Measurements from ENCODE around the gene PLA2R1. TPM values are rescaled to one million over a fixed set of nuclear protein-coding genes. Genes with fewer than 3 reads are reported as not detected.

The PLA2R1 gene
- 3.1 and 8.3 TPM in 2 replicates for total RNA-seq
- polyA plus RNA-seq, result 2.5 and 8.0 TPM in 2 replicates
- polyA plus RNA-seq (2012), result 1.8 and 4.8 TPM in 2 replicates
- 0.70 and 1.8 TPM in 2 replicates for polyA minus RNA-seq (ENCODE audit: low replicate concordance)

DNA sequence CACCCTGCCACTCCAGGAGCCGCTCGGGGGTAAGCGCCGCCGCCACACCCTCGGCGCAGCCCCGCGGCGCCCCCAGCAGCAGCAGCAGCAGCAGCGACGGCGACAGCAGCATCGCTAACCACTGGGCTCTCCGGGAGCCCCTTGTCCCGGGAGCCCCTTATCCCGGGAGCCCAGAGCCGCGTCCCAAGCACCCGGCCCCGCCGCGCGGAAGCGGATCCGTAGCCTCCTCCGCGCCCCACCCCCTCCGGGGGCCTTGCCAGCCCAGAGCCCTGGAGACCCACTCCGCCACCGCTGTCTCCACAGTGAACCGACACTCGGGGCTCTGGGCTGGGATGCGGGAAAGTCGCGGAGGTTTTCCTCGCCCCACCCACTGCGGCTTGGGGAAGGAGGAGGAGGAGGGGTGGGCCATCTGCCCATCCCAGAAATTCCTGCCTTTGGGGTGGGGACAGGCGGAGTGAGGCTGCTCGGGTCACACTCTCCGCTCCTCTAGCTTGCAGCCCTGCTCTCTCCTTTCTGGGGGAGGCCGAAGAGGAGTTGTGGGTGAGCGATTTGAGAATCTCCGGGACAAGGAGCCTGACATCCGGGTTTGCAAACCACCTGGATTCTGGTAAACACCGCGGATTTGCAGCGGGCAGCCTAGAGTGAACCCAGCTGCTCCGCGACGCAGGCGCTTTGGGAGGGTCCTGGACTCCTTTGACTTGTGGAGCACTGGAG lies at the start of gene PLA2R1:
Gene PLA2R1, minus strand, starts transcription at position 324 of the 714 bp plus-strand sequence. Its CDS starts 212 bp downstream, at position 112.
- peak within 1 kb of the TSS; percentile 55 for H3K9ac ChIP-seq (ENCODE audit: insufficient read depth, low read length)
- H3K36me3 ChIP-seq (ENCODE audit: control insufficient read depth, insufficient read depth, low read length), result no peaks in the 10 kb centered on the region
- peak within 1 kb of the TSS; percentile 62 to 77 (median 68) for H3K4me3 ChIP-seq (replicated peaks in 1 of 4; ENCODE audit: control extremely low read depth in 1 of 4, insufficient read depth in 1 of 4, low read depth in 3 of 4, low read length in 4 of 4)
- H3K79me2 ChIP-seq (ENCODE audit: control insufficient read depth, insufficient read depth, low read length), result no peaks in the 10 kb centered on the region
- TF ChIP-seq, protein P1, sequence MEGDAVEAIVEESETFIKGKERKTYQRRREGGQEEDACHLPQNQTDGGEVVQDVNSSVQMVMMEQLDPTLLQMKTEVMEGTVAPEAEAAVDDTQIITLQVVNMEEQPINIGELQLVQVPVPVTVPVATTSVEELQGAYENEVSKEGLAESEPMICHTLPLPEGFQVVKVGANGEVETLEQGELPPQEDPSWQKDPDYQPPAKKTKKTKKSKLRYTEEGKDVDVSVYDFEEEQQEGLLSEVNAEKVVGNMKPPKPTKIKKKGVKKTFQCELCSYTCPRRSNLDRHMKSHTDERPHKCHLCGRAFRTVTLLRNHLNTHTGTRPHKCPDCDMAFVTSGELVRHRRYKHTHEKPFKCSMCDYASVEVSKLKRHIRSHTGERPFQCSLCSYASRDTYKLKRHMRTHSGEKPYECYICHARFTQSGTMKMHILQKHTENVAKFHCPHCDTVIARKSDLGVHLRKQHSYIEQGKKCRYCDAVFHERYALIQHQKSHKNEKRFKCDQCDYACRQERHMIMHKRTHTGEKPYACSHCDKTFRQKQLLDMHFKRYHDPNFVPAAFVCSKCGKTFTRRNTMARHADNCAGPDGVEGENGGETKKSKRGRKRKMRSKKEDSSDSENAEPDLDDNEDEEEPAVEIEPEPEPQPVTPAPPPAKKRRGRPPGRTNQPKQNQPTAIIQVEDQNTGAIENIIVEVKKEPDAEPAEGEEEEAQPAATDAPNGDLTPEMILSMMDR (conservative IDR thresholded peaks at IDR 0.05 in 1 of 2, IDR thresholded peaks at IDR 0.05 in 1 of 2; ENCODE audit: low read depth in 1 of 2, low read length in 2 of 2), result no peak
- TF ChIP-seq EZH2 (IDR thresholded peaks at IDR 0.05; ENCODE audit: low read length, missing control alignments), result no peak
- no peaks in the 10 kb centered on the region for H3K27me3 ChIP-seq (ENCODE audit: control insufficient read depth, insufficient read depth, low read length)
- H3K4me1 ChIP-seq (ENCODE audit: control insufficient read depth, extremely low read depth, insufficient read depth, low read length), result no peaks in the 10 kb centered on the region
- DNase-seq (ENCODE audit: low read depth in 2 of 2), result peak; percentile 20 to 52
- no peaks in the 10 kb centered on the region for H4K20me1 ChIP-seq (ENCODE audit: control insufficient read depth, extremely low read depth, insufficient read depth, low read length)
- H2AFZ ChIP-seq (ENCODE audit: low read length), result peak within 1 kb of the TSS; percentile 92
- no peaks in the 10 kb centered on the region for H3K9me3 ChIP-seq (ENCODE audit: control insufficient read depth, insufficient read depth, low read depth, low read length)
- H3K27ac ChIP-seq (ENCODE audit: insufficient read depth, low read length), result no peak within 1 kb of the TSS
- H3K4me2 ChIP-seq (ENCODE audit: extremely low read depth, insufficient read depth, low read length), result peak within 1 kb of the TSS; percentile 93

DNA sequence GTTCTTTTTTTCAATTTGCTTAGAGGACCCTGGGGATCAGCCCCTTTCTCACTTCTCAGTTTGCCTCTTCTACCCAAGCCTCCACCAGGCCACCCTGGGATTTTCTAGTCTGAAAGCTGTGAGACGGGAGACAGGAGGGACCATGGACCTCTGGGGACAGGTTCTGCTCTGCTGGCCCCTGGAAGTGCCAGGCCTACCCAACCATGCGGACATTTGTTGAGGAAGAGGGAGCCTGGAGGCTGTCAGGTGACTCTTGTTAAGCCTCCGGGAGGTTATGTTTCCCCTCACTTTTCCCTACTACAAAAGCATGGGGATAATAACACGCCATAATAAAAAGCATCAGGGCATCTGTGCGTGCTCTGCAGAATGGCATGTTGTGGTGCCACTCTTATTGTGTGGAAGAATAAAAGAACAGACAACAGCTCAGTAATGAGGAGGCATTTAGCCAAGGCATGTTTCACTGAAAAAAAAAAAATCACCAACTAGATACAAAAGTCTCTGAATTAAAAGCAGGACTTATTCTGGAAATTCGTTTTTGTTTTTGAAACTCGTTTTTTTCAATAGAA lies 48.3 kb upstream of the PLA2R1 start:
- H3K4me3 ChIP-seq (replicated peaks in 1 of 4; ENCODE audit: control extremely low read depth in 1 of 4, insufficient read depth in 1 of 4, low read depth in 3 of 4, low read length in 4 of 4), result no peak overlapping the region
- no peaks in the 10 kb centered on the region for H3K27me3 ChIP-seq (ENCODE audit: control insufficient read depth, insufficient read depth, low read length)
- no peaks in the 10 kb centered on the region for H3K36me3 ChIP-seq (ENCODE audit: control insufficient read depth, insufficient read depth, low read length)
- TF ChIP-seq, protein P1 (conservative IDR thresholded peaks at IDR 0.05 in 1 of 2, IDR thresholded peaks at IDR 0.05 in 1 of 2; ENCODE audit: low read depth in 1 of 2, low read length in 2 of 2), result no peak
- TF ChIP-seq EZH2 (IDR thresholded peaks at IDR 0.05; ENCODE audit: low read length, missing control alignments), result no peak
- H3K27ac ChIP-seq (ENCODE audit: insufficient read depth, low read length), result no peak overlapping the region
- DNase-seq (ENCODE audit: low read depth in 2 of 2), result no peak
- no peaks in the 10 kb centered on the region for H3K4me1 ChIP-seq (ENCODE audit: control insufficient read depth, extremely low read depth, insufficient read depth, low read length)
- no peak overlapping the region for H2AFZ ChIP-seq (ENCODE audit: low read length)
- no peak overlapping the region for H3K9ac ChIP-seq (ENCODE audit: insufficient read depth, low read length)
- H3K9me3 ChIP-seq (ENCODE audit: control insufficient read depth, insufficient read depth, low read depth, low read length), result no peaks in the 10 kb centered on the region
- no peaks in the 10 kb centered on the region for H4K20me1 ChIP-seq (ENCODE audit: control insufficient read depth, extremely low read depth, insufficient read depth, low read length)
- H3K79me2 ChIP-seq (ENCODE audit: control insufficient read depth, insufficient read depth, low read length), result no peaks in the 10 kb centered on the region
- no peak overlapping the region for H3K4me2 ChIP-seq (ENCODE audit: extremely low read depth, insufficient read depth, low read length)

DNA sequence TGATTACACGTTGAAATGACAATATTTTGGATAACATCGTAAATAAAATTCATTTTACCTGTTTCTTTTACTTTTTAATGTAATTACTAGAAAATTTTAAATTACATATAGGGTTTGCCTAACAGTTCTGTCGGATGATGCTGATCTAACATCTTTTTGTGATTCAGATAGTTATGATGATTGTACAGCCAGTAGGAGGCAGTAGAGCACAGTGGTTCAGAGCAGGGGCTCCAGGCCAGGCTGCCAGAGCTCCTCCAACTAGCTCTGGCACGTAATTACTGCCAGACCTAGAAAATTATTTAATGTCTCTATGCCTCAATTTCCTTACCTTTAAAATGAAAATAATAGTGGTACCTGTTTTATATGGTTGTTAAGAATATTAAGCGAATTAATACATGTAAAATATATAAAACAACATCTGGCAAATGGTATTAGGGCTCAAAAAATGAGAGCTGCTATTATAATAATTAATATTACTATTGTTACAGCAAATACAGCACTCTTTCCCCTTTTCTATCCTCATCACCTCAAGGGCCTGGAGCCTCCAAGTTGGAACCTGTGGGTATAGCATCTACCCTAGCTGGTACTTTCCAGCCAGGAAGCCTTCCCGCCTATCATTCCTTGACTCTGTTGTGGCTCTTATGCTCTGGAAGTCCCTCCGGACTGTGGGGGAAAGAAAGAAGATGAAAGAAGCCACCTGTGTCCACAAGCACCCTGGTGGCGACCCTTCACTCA lies 47.7 kb upstream of the PLA2R1 start:
- H3K4me3 ChIP-seq (replicated peaks in 1 of 4; ENCODE audit: control extremely low read depth in 1 of 4, insufficient read depth in 1 of 4, low read depth in 3 of 4, low read length in 4 of 4), result no peak overlapping the region
- TF ChIP-seq EZH2 (IDR thresholded peaks at IDR 0.05; ENCODE audit: low read length, missing control alignments), result no peak
- TF ChIP-seq, protein P1 (conservative IDR thresholded peaks at IDR 0.05 in 1 of 2, IDR thresholded peaks at IDR 0.05 in 1 of 2; ENCODE audit: low read depth in 1 of 2, low read length in 2 of 2), result peak; percentile 72 to 77
- no peaks in the 10 kb centered on the region for H3K4me1 ChIP-seq (ENCODE audit: control insufficient read depth, extremely low read depth, insufficient read depth, low read length)
- no peak overlapping the region for H2AFZ ChIP-seq (ENCODE audit: low read length)
- no peak overlapping the region for H3K4me2 ChIP-seq (ENCODE audit: extremely low read depth, insufficient read depth, low read length)
- H3K9me3 ChIP-seq (ENCODE audit: control insufficient read depth, insufficient read depth, low read depth, low read length), result no peaks in the 10 kb centered on the region
- H3K27me3 ChIP-seq (ENCODE audit: control insufficient read depth, insufficient read depth, low read length), result no peaks in the 10 kb centered on the region
- H4K20me1 ChIP-seq (ENCODE audit: control insufficient read depth, extremely low read depth, insufficient read depth, low read length), result no peaks in the 10 kb centered on the region
- no peaks in the 10 kb centered on the region for H3K36me3 ChIP-seq (ENCODE audit: control insufficient read depth, insufficient read depth, low read length)
- no peak overlapping the region for H3K27ac ChIP-seq (ENCODE audit: insufficient read depth, low read length)
- DNase-seq (ENCODE audit: low read depth in 2 of 2), result peak; percentile 67 to 85
- H3K79me2 ChIP-seq (ENCODE audit: control insufficient read depth, insufficient read depth, low read length), result no peaks in the 10 kb centered on the region
- H3K9ac ChIP-seq (ENCODE audit: insufficient read depth, low read length), result no peak overlapping the region

All from fibroblast of lung (primary cell).